Ureter (tissue), 1 donor: ENCODE data around the gene EXOC2. TPM values are rescaled to one million over a fixed set of nuclear protein-coding genes. Genes with fewer than 3 reads are reported as not detected.

Source experiments
- DNase-seq: peaks from one replicate; pipeline ENCODE4 v3.0.0-alpha.2; 2020; ENCODE audit warnings: low spot score
- total RNA-seq: library from RNA; stranded (reverse); gene quantifications from one replicate; pipeline ENCODE4 v1.2.4, GENCODE V29; 2023
- donor health status: DM: yes; HTN: yes; CAD: no.

EXOC2 gene
- total RNA-seq, 1 donor from 2014 or later = 23.6 TPM

- no peak for DNase-seq
Measured at GRCh38 chr6:444653-445275, 248.2 kb downstream of the EXOC2 start.

DNA sequence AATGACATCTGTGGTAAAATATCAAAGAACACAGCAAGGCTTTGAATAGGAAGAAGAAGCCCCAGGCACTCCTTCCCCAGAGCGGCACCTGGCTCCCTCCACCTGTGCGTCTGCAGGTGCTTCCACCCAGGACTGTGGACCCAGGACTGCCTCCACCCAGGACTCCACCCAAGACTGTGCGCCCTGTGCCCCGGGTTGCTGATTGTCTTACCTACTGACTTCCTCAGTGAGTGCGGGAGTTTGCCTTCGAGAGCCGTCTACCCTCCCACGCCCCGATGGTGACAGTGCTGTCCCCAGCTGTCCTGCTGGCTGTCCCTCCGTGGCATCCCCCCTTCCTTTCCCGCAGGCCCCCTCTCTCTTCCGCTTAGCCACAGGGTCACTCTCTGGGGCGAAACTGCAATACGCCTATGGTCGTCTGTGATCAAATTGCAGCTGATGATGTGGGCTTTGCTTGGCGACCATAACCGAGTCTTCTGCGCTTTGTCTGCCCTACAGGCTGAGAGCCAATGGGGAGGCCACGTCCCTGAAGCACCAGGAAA lies 249.2 kb downstream of the EXOC2 start:
- no peak for DNase-seq

GRCh38 chr6:441126-441920 lies 251.6 kb downstream of the EXOC2 start:
- no peak for DNase-seq

DNA sequence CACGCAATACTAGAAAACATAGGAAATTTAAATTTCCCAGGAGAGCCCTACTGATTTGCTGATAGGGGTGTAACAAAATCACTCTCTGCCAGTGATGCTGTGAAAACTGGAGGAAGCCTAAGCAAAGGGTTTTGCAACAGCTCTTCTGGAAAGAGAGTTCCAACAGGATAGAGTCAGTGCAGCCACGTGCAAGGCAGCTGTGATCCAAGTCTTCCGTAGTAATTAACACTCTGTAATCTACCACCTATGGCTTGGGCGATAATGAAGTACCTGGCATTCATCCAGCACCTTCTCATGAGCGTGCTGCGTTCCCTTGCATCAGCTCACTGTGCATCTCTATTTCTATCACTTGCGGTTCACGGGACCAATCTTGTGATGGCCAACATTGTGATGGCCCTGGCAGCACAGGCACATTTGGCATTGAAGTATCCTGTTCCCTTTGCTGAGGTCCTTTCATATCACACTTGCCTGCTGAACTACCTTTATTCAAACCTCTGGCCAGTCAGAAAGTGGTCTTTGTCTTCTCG lies 253.2 kb downstream of the EXOC2 start:
- no peak for DNase-seq

DNA sequence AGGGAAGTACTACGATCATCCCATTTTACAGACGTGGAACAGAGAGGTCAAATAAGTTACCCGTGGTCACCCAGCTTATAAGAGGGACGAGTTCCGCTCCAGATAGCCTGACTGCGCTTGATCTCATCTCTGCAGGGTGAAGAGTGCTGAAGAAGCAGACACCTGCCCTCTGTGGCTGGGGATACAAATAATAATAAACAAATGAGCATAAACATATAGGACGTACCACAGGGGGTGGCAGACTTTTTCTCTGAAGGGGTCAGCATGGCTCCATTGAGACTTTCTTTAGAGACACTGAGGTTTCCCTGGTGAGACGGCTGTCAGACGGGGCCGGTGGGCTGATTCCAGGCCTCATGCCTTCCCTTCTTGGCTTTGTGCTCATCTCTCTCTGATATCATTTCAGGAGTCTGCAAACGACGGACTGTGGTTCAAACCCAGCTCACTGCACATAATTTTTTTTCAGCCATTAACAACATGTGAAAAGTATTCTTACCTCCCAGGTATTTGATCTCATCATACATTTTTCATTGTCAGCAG lies 254.2 kb downstream of the EXOC2 start:
- no peak for DNase-seq

- DNase-seq = no peak
Measured at GRCh38 chr6:437037-437392, 255.9 kb downstream of the EXOC2 start.

GRCh38 chr6:436308-437036 lies 256.5 kb downstream of the EXOC2 start:
- no peak for DNase-seq

DNA sequence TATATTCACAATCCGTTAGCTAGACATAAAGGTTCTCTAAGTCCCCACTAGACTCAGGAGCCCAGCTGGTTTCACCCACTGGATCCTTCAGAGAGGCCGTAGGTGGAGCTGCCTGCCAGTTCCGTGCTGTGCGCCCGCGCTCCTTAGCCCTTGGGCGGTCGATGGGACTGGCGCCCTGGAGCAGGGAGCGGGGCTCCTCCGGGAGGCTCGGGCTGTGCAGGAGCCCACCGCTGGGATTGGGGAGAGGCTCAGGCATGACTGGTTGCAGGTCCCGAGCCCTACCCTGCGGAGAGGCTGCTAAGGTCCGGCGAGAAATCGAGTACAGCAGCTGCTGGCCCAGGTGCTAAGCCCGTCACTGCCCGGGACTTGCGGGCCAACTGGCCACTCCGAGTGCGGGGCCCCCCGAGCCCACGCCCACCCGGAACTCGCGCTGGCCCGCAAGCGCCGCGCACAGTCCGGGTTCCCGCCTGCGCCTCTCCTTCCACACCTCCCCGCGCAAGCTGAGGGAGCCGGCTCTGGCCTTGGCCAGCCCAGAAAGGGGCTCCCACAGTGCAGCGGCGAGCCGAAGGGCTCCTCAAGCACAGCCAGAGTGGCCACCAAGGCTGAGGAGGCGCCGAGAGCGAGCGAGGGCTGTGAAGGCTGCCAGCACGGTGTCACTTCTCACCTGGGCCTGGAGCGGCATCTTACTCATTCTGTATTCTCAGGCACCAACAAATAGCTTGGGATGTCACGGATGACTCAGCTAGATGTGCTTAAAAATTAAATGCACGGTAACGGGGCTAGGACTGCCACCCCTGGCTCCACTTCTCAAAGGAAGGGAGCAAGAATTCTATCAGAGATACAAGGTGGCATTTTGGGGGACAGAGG lies 257.3 kb downstream of the EXOC2 start:
- DNase-seq = no peak

Other genes starting within 250 kb of the EXOC2 start
- gene HUS1B, start 36.0 kb downstream of the EXOC2 start, total RNA-seq = 1.9 TPM